CD4-positive, alpha-beta T cell treated with Interferon alpha-2 for 1 hour (primary cell): Measurements from ENCODE around the gene ANGPTL1.
"Not testable (repeated sequence)": the region's sequence is repeated elsewhere in the genome, so short reads cannot be mapped to it uniquely, and the experiment has no call there.

Experiments used
- DNase-seq, 2 donors: peaks; one replicate each; pipeline ENCODE4 v3.0.0-alpha.2; 2020 to 2022

The ANGPTL1 gene

GRCh38 chr1:178864326-178864725 is 6.6 kb downstream of the ANGPTL1 start:
- DNase-seq: no peak

DNA sequence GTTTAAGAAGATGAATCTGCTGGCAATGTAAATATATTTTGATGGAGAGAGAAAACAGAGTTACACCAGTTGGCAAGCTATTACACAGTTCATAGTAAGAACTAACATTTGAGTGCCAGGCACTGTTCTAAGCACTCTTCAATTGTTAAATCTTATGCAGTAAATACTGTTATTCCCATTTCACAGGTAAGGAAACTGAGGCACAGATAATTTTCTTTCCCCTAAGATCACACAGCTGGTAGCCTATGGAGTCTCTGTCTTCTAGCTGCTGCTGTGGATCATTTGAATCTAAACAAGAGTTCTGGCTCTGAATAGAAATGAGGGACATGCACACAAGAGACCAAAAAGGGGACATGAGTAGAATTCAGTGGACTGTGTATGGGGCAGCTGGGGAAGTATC is 8.0 kb downstream of the ANGPTL1 start:
- no peak for DNase-seq

GRCh38 chr1:178862416-178862815 is 8.5 kb downstream of the ANGPTL1 start:
- no peak for DNase-seq

DNA sequence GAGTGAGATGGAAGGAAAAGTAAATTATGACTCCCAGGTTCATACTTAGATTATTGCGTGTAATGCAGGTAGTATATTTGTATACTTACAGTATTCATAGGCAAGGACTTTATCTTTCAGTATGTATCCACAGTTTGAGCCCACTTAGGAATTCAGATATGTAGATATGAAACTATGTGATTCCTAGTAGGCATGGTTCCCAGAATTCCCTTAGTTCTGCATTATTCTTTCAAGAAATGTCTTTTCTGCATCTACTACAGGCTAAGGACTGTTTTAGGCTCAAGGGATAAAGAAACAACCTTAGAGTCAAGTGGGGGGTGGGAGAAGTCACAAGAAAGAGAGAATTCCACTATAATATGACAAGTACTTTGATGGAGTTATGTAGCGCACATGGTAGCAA is 13.8 kb downstream of the ANGPTL1 start:
- no peak for DNase-seq

- no peak for DNase-seq
Measured at GRCh38 chr1:178849918-178850317, 21.0 kb downstream of the ANGPTL1 start.

DNA sequence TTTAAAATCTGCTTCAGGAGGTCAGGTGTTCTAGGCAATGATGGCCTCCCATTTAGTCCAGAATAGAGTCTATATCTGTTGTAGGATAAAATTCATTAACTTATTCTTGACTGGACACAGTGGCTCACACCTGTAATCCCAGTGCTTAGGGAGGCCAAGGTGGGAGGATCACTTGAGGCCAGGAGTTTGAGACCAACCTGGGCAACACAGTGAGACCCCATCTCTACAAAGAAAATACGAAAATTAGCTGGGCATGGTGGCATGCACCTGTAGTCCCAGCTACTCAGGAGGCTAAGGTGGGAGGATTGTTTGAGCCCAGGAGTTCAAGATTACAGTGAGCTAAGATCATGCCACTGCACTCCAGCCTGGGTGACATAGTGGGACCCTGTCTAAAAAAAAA is 23.0 kb downstream of the ANGPTL1 start:
- not testable (repeated sequence) for DNase-seq

GRCh38 chr1:178847396-178847849 is 23.5 kb downstream of the ANGPTL1 start:
- no peak for DNase-seq

- DNase-seq: no peak
Measured at GRCh38 chr1:178846306-178846705, 24.6 kb downstream of the ANGPTL1 start.

GRCh38 chr1:178844436-178844835 is 26.4 kb downstream of the ANGPTL1 start:
- no peak for DNase-seq

GRCh38 chr1:178825167-178825566 is 45.7 kb downstream of the ANGPTL1 start:
- DNase-seq: no peak

DNA sequence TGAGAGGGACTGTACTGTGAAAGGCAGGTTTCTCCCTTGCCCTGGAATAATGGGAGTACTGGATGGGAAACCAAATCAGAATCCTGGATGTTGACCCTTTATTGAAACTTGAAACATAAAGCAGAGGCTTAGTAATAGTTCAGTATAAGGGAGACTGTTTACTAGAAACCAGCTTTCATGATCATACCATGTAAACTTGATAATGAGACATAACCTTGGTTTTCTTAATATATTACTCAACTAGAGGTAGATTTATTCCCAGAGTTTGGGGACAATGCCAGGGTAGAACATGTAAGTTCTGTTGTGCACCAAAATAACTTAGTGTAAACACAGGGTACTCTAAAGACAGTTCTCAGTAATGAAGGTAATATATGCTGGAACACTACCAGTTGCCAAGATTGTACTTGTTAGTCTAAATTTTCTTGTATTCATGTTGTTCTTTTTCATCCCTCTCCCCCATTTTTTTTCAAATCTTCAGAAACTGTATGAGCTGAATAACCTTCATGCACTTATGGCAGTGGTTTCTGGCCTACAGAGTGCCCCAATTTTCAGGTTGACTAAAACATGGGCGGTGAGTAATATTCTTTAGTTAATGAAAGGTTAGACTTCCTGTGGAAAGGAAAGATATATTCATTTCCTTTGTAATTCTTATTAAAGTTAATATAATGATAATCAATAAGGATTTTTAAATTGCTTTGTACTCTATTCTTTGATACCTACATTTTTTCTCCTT is 49.6 kb downstream of the ANGPTL1 start:
- no peak for DNase-seq

DNA sequence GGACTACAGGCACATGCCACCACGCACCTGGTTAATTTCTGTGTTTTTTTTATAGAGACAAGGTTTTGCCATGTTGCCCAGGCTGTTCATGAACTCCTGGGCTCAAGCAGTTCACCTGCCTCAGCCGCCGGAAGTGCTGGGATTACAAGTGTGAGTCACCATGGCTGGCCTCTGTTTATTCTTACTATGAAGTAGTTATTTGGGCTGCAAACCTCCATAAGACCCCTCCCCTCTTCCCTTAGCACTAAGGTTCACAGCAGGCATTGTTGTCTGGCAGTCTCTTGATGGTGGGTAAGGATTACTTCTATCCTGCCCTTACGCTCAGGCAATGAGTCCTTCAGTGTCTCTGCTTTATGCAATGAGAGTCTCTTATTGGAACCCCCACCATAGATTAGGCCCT is 51.8 kb downstream of the ANGPTL1 start:
- no peak for DNase-seq

GRCh38 chr1:178818416-178818815 is 52.5 kb downstream of the ANGPTL1 start:
- DNase-seq: no peak

DNA sequence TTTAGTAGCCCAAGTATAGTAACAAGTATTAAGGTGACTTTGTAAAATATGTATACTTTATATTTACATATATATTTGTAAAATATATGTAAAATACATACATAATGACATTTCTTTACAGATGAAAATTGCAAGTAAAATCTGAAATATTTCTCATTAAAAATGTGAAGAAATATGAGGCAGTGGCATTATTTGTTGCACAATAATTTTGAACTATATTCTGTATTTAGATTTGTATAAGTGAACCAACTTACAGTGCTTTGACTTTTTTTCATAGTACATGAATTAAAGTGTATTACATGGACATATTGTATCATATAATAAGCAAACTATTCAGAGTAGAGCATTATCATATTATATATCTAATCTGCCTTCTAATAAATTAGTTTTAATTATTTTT is 60.3 kb downstream of the ANGPTL1 start:
- DNase-seq: no peak

DNA sequence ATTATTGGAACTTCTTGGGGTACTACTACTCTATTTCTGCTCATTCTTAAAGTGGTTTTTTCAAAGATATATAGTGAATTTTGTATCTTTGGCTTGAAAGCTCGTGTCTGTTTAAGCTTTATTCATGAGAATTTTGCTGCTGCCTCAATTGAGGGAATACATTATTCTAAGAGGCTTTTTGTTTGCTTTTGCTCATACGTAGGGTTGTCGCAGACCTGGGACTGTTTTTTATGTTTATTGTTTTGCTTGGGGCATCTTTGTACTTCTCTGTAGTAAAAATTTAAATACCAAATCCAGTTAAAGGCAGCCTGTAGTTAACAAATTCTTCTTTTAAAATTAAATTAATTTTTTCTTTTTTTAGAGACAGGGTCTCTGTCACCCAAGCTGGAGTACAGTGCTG is 62.3 kb downstream of the ANGPTL1 start:
- DNase-seq: no peak

- DNase-seq: no peak
Measured at GRCh38 chr1:178806665-178807300, 64.1 kb downstream of the ANGPTL1 start.

GRCh38 chr1:178802873-178803272 is 68.0 kb downstream of the ANGPTL1 start:
- DNase-seq: no peak
